ENCODE measurements around the gene ATP6V0A4. TPM values are rescaled to one million over a fixed set of nuclear protein-coding genes. Genes with fewer than 3 reads are reported as not detected.

Gene ATP6V0A4
- total RNA-seq, 1 donor from 2014 or later = 0.25 TPM

- Mint-ChIP-seq H3K4me1 (ENCODE audit: low read depth, unreplicated experiment) (peaks cover 21% of the 10 kb centered on the region), H3K27ac (ENCODE audit: unreplicated experiment) (no peak overlapping the region), H3K36me3 (ENCODE audit: low read depth, unreplicated experiment) (peaks cover 7% of the 10 kb centered on the region), H3K27me3 (ENCODE audit: low read depth, unreplicated experiment) (no peaks in the 10 kb centered on the region), H3K9me3 (ENCODE audit: unreplicated experiment) (no peaks in the 10 kb centered on the region), H3K4me3 (ENCODE audit: unreplicated experiment) (no peak overlapping the region)
- H3K4me2 ChIP-seq (ENCODE audit: low read length) = no peak overlapping the region
- no peak overlapping the region for H2AFZ ChIP-seq (ENCODE audit: low read depth, low read length)
- no peaks in the 10 kb centered on the region for H4K20me1 ChIP-seq (ENCODE audit: insufficient read depth, low read length)
- DNase-seq (ENCODE audit: low read depth) (no peak), FAIRE-seq (no peak)
- H3K9me3 ChIP-seq (ENCODE audit: insufficient read depth, low read depth, low read length) = no peaks in the 10 kb centered on the region
- H3K27me3 ChIP-seq (ENCODE audit: insufficient read depth, low read length) = peaks cover 4% of the 10 kb centered on the region
- H3K27ac ChIP-seq (ENCODE audit: low read depth, low read length) = no peak overlapping the region
- H3K4me1 ChIP-seq (ENCODE audit: insufficient read depth, low read length) = no peaks in the 10 kb centered on the region
- no peak overlapping the region for H3K9ac ChIP-seq (ENCODE audit: low read length)
- TF ChIP-seq CTCF (IDR thresholded peaks at IDR 0.05; ENCODE audit: insufficient read depth, low read depth, low read length) (no peak), EZH2 (IDR thresholded peaks at IDR 0.05; ENCODE audit: insufficient read depth, low read length) (no peak)
- H3K4me3 ChIP-seq (ENCODE audit: insufficient read depth, low read depth, low read length) = no peak overlapping the region
- H3K36me3 ChIP-seq (ENCODE audit: insufficient read depth, low read length) = no peaks in the 10 kb centered on the region
- no peaks in the 10 kb centered on the region for H3K79me2 ChIP-seq (ENCODE audit: insufficient read depth, low read length)
Observed at GRCh38 chr7:138669364-138669763, 128.6 kb downstream of the ATP6V0A4 start.

GRCh38 chr7:138668946-138669345 lies 129.1 kb downstream of the ATP6V0A4 start:
- Histone ChIP-seq H3K79me2 (ENCODE audit: insufficient read depth, low read length) (no peaks in the 10 kb centered on the region), H3K4me2 (ENCODE audit: low read length) (no peak overlapping the region), H4K20me1 (ENCODE audit: insufficient read depth, low read length) (no peaks in the 10 kb centered on the region), H3K9ac (ENCODE audit: low read length) (no peak overlapping the region), H3K27me3 (ENCODE audit: insufficient read depth, low read length) (peaks cover 4% of the 10 kb centered on the region), H3K27ac (ENCODE audit: low read depth, low read length) (no peak overlapping the region), H3K36me3 (ENCODE audit: insufficient read depth, low read length) (no peaks in the 10 kb centered on the region), H3K4me3 (ENCODE audit: insufficient read depth, low read depth, low read length) (no peak overlapping the region), H3K9me3 (ENCODE audit: insufficient read depth, low read depth, low read length) (no peaks in the 10 kb centered on the region), H2AFZ (ENCODE audit: low read depth, low read length) (no peak overlapping the region), H3K4me1 (ENCODE audit: insufficient read depth, low read length) (peaks cover 2% of the 10 kb centered on the region)
- FAIRE-seq = no peak
- Mint-ChIP-seq H3K27me3 (ENCODE audit: low read depth, unreplicated experiment) (no peaks in the 10 kb centered on the region), H3K4me1 (ENCODE audit: low read depth, unreplicated experiment) (peaks cover 21% of the 10 kb centered on the region), H3K4me3 (ENCODE audit: unreplicated experiment) (no peak overlapping the region), H3K27ac (ENCODE audit: unreplicated experiment) (no peak overlapping the region), H3K9me3 (ENCODE audit: unreplicated experiment) (no peaks in the 10 kb centered on the region), H3K36me3 (ENCODE audit: low read depth, unreplicated experiment) (peaks cover 7% of the 10 kb centered on the region)
- TF ChIP-seq CTCF (IDR thresholded peaks at IDR 0.05; ENCODE audit: insufficient read depth, low read depth, low read length) (no peak), EZH2 (IDR thresholded peaks at IDR 0.05; ENCODE audit: insufficient read depth, low read length) (no peak)
- DNase-seq (ENCODE audit: low read depth) = no peak

GRCh38 chr7:138668229-138668596 lies 129.8 kb downstream of the ATP6V0A4 start:
- no peak overlapping the region for H3K4me3 ChIP-seq (ENCODE audit: insufficient read depth, low read depth, low read length)
- Mint-ChIP-seq H3K36me3 (ENCODE audit: low read depth, unreplicated experiment) (peaks cover 7% of the 10 kb centered on the region), H3K4me3 (ENCODE audit: unreplicated experiment) (no peak overlapping the region), H3K27me3 (ENCODE audit: low read depth, unreplicated experiment) (no peaks in the 10 kb centered on the region), H3K9me3 (ENCODE audit: unreplicated experiment) (no peaks in the 10 kb centered on the region), H3K27ac (ENCODE audit: unreplicated experiment) (no peak overlapping the region), H3K4me1 (ENCODE audit: low read depth, unreplicated experiment) (peaks cover 25% of the 10 kb centered on the region)
- H3K9ac ChIP-seq (ENCODE audit: low read length) = no peak overlapping the region
- no peak overlapping the region for H3K4me2 ChIP-seq (ENCODE audit: low read length)
- H2AFZ ChIP-seq (ENCODE audit: low read depth, low read length) = no peak overlapping the region
- H3K27me3 ChIP-seq (ENCODE audit: insufficient read depth, low read length) = peaks cover 4% of the 10 kb centered on the region
- H3K4me1 ChIP-seq (ENCODE audit: insufficient read depth, low read length) = peaks cover 2% of the 10 kb centered on the region
- no peaks in the 10 kb centered on the region for H3K79me2 ChIP-seq (ENCODE audit: insufficient read depth, low read length)
- no peak overlapping the region for H3K27ac ChIP-seq (ENCODE audit: low read depth, low read length)
- DNase-seq (ENCODE audit: low read depth) = no peak
- no peaks in the 10 kb centered on the region for H3K9me3 ChIP-seq (ENCODE audit: insufficient read depth, low read depth, low read length)
- no peaks in the 10 kb centered on the region for H4K20me1 ChIP-seq (ENCODE audit: insufficient read depth, low read length)
- TF ChIP-seq CTCF (IDR thresholded peaks at IDR 0.05; ENCODE audit: insufficient read depth, low read depth, low read length) (no peak), EZH2 (IDR thresholded peaks at IDR 0.05; ENCODE audit: insufficient read depth, low read length) (no peak)
- no peaks in the 10 kb centered on the region for H3K36me3 ChIP-seq (ENCODE audit: insufficient read depth, low read length)
- FAIRE-seq = no peak

Data from astrocyte (in vitro differentiated cells and primary cell).